Measurements from ENCODE around the gene SLC25A6. TPM values are rescaled to one million over a fixed set of nuclear protein-coding genes. Genes with fewer than 3 reads are reported as not detected.
A peak's percentile ranks its signal among the peaks of the same experiment; 100 is the strongest.

SLC25A6 gene
- total RNA-seq, 1 experiment from 2014 or later, result 553 TPM

DNA sequence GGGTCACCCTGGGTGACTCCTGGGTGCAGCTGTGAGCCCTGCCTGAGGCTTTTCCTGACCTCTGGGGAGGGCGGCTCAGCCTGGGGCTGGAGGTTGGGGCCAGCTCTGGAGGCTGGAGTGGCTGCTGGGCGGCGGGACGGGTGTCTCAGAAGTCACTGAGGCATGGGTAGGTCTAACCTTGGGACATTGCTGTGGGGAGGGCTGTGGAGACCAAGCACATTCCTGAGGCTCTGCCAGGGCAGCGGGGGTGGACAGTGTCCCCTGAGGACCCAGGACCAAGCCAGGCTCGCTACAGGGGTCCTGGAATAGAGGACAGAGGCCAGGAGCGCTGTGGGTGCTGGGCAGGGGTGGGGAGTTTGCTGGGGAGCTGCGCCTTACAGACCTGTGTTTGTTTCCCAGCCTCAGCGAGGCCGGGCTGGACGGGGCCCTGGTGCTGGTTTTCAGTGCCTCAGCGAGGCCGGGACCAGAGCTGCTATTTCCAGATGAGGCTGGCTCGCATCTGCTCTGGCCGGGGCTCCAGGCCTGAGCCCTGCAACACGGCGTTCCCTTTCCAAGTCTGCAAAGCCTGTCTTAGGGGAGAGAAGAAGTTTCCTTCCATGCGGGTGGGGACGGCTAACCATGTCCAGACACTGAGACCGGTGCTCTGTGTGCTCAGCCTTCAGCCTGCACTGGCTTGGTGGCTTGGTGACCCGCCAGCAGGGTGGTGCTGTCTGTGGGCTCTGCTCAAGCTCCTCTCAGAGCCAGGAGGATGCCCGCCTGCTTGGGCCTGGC is 3.0 kb upstream of the SLC25A6 start:
- H2BK15ac ChIP-seq (ENCODE audit: low read depth, low read length), result no peak overlapping the region
- no peaks in the 10 kb centered on the region for H3K27me3 ChIP-seq (ENCODE audit: insufficient read depth, low read length)
- H2AK5ac ChIP-seq (ENCODE audit: insufficient read length, low read length), result no peak overlapping the region
- no peak overlapping the region for H3K4ac ChIP-seq (ENCODE audit: low read depth, low read length)
- Mint-ChIP-seq H3K4me1 (peaks cover 22 to 38% of the 10 kb centered on the region in 2 experiments), H3K36me3 (ENCODE audit: insufficient read depth in 1 of 3, low read depth in 3 of 3) (peaks cover 31 to 59% (median 40%) of the 10 kb centered on the region in 3 experiments), H3K4me3 (peak overlapping the region; percentile 92 to 95), H3K27me3 (ENCODE audit: low read depth) (no peaks in the 10 kb centered on the region; the same call in 1 of the 2 replicates), H3K9me3 (peaks cover 3 to 4% of the 10 kb centered on the region in 2 experiments; a peak in 3 of 5 replicates), H3K27ac (peak overlapping the region in 2 of 3 experiments; percentile 41 to 81; a peak in 3 of 7 replicates)
- H3K14ac ChIP-seq (ENCODE audit: insufficient read depth, low read length), result no peak overlapping the region; the same call in 1 of the 2 replicates
- H3K27ac ChIP-seq (ENCODE audit: insufficient read length, low read depth, low read length), result no peak overlapping the region
- no peak overlapping the region for H2BK12ac ChIP-seq (ENCODE audit: insufficient read length, low read depth, low read length)
- DNase-seq, result no peak
- peaks cover 15% of the 10 kb centered on the region for H3K79me1 ChIP-seq (ENCODE audit: insufficient read depth, low read depth, low read length, poor library complexity, severe bottlenecking)
- no peak overlapping the region for H3K9ac ChIP-seq (ENCODE audit: extremely low read depth, insufficient read length, low read length)
- H3K4me2 ChIP-seq (ENCODE audit: insufficient read depth, insufficient read length, low read length), result no peak overlapping the region
- H2BK120ac ChIP-seq (ENCODE audit: low read depth, low read length, poor library complexity, severe bottlenecking), result no peak overlapping the region
- peaks cover 18% of the 10 kb centered on the region; the same call in 1 of the 2 replicates for H3K79me2 ChIP-seq (ENCODE audit: insufficient read depth, low read length)
- no peak overlapping the region for H2AFZ ChIP-seq (ENCODE audit: low read length)
- H3K56ac ChIP-seq (ENCODE audit: insufficient read length, low read depth, low read length), result no peak overlapping the region
- no peak overlapping the region for H4K8ac ChIP-seq (replicated peaks; ENCODE audit: insufficient read length, low read depth, low read length)
- no peak overlapping the region for H4K91ac ChIP-seq (ENCODE audit: insufficient read length, low read depth, low read length)
- H3K9me3 ChIP-seq (ENCODE audit: control insufficient read depth, low read depth, low read length), result no peaks in the 10 kb centered on the region
- H3K18ac ChIP-seq (ENCODE audit: insufficient read length, low read depth, low read length), result no peak overlapping the region
- H2BK20ac ChIP-seq (ENCODE audit: low read depth, low read length, poor library complexity, severe bottlenecking), result no peak overlapping the region
- H3T11ph ChIP-seq (ENCODE audit: low read length), result no peak overlapping the region
- H3K23me2 ChIP-seq (ENCODE audit: insufficient read length, low read depth, low read length, poor library complexity, severe bottlenecking), result peaks cover 8% of the 10 kb centered on the region
- H3K23ac ChIP-seq (ENCODE audit: insufficient read length, low read depth, low read length), result no peak overlapping the region
- no peaks in the 10 kb centered on the region for H3K4me1 ChIP-seq (ENCODE audit: insufficient read depth, low read length)
- no peak overlapping the region for H4K5ac ChIP-seq (ENCODE audit: insufficient read length, low read depth, low read length)
- peaks cover 2% of the 10 kb centered on the region for H4K20me1 ChIP-seq (ENCODE audit: control insufficient read depth, insufficient read depth, insufficient read length)
- WGBS (ENCODE audit: extremely low coverage, insufficient read length, low lambda C conversion rate), result no CpG with 5 or more reads among the region's 22 CpGs
- no peak overlapping the region for H2BK5ac ChIP-seq (ENCODE audit: insufficient read length, low read length)
- no peak for TF ChIP-seq CTCF (conservative IDR thresholded peaks at IDR 0.05)

Measured in H9 (cell line).